HepG2 (cell line): Measurements from ENCODE around the gene RIPOR3. TPM values are rescaled to one million over a fixed set of nuclear protein-coding genes. Genes with fewer than 3 reads are reported as not detected.
A peak's percentile ranks its signal among the peaks of the same experiment; 100 is the strongest.

Experiments
- BCL6 ChIP-seq: IDR thresholded peaks from 2 replicates; pipeline ENCODE4 v1.6.1; 2016; ENCODE audit warnings: missing genetic modification reagents, missing compliant biosample characterization
- FOXM1 ChIP-seq: sonication (generic); formaldehyde crosslinking; IDR thresholded peaks from 2 replicates; pipeline ENCODE4 v1.5.0; 2020; ENCODE audit warnings: missing genetic modification reagents
- FUBP1 ChIP-seq: sonication (generic); formaldehyde crosslinking; IDR thresholded peaks from 2 replicates; pipeline ENCODE4 v1.5.1; 2020; ENCODE audit warnings: missing genetic modification reagents, mild to moderate bottlenecking, borderline replicate concordance
- HNRNPLL ChIP-seq: fragments of 200-400 bp; formaldehyde crosslinking; IDR thresholded peaks from 2 replicates; pipeline ENCODE4 v1.6.1; 2017; ENCODE audit warnings: mild to moderate bottlenecking, low read depth, low read length; ENCODE audit not compliant: poor library complexity, severe bottlenecking
- KLF13 ChIP-seq: sonication (generic); formaldehyde crosslinking; IDR thresholded peaks from 2 replicates; pipeline ENCODE4 v1.4.0; 2020; ENCODE audit warnings: mild to moderate bottlenecking, missing genetic modification reagents
- MAX ChIP-seq: IDR thresholded peaks from 2 replicates; pipeline ENCODE4 v1.6.1; 2012; ENCODE audit warnings: inconsistent platforms
- MTA1 ChIP-seq: sonication (generic); formaldehyde crosslinking; IDR thresholded peaks from 2 replicates; pipeline ENCODE4 v1.4.0; 2020; ENCODE audit warnings: missing genetic modification reagents, mild to moderate bottlenecking, borderline replicate concordance
- MXI1 ChIP-seq: IDR thresholded peaks from 3 replicates; pipeline ENCODE4 v1.6.1; 2012; ENCODE audit warnings: low read depth, low read length, inconsistent platforms, borderline replicate concordance
- NFRKB ChIP-seq: fragments of 450-650 bp; IDR thresholded peaks from 2 replicates; pipeline ENCODE4 v1.6.1; 2017
- PRDM15 ChIP-seq: sonication (generic); formaldehyde crosslinking; IDR thresholded peaks from 2 replicates; pipeline ENCODE4 v1.4.0; 2020; ENCODE audit warnings: missing genetic modification reagents
- ZFX ChIP-seq: sonication (generic); formaldehyde crosslinking; IDR thresholded peaks from 2 replicates; pipeline ENCODE4 v1.4.0; 2020; ENCODE audit warnings: mild to moderate bottlenecking, low read depth, missing genetic modification reagents, moderate library complexity
- ZKSCAN5 ChIP-seq: sonication (generic); formaldehyde crosslinking; IDR thresholded peaks from 2 replicates; pipeline ENCODE4 v1.5.1; 2020; ENCODE audit warnings: mild to moderate bottlenecking, missing genetic modification reagents
- ZNF24 ChIP-seq: fragments of 450-650 bp; IDR thresholded peaks from 2 replicates; pipeline ENCODE4 v1.6.1; 2017; ENCODE audit warnings: antibody characterized with exemption, mild to moderate bottlenecking
- ZNF260 ChIP-seq: sonication (generic); formaldehyde crosslinking; IDR thresholded peaks from 2 replicates; pipeline ENCODE4 v1.4.0; 2020; ENCODE audit warnings: missing genetic modification reagents, low read depth, mild to moderate bottlenecking, borderline replicate concordance
- ZNF280D ChIP-seq: sonication (generic); formaldehyde crosslinking; IDR thresholded peaks from 2 replicates; pipeline ENCODE4 v1.5.1; 2020; ENCODE audit warnings: mild to moderate bottlenecking, missing genetic modification reagents
- ZNF576 ChIP-seq: sonication (generic); formaldehyde crosslinking; IDR thresholded peaks from 2 replicates; pipeline ENCODE4 v1.4.0; 2020; ENCODE audit warnings: mild to moderate bottlenecking, missing genetic modification reagents
- ZNF577 ChIP-seq: sonication (generic); formaldehyde crosslinking; IDR thresholded peaks from 2 replicates; pipeline ENCODE4 v1.4.0; 2020; ENCODE audit warnings: mild to moderate bottlenecking, low read depth, missing genetic modification reagents, borderline replicate concordance
- ZNF768 ChIP-seq: sonication (generic); formaldehyde crosslinking; IDR thresholded peaks from 2 replicates; pipeline ENCODE4 v1.4.0; 2020; ENCODE audit warnings: missing genetic modification reagents
- polyA plus RNA-seq, 8 experiments: library from polyadenylated mRNA; depleted of rRNA in 3 of 8; stranded (reverse) in 7 of 8; unstranded in 1 of 8; fragments of >200 nt; fragmentation: Illumina TruSeq in 4 of 8; extraction: Trizol in 4 of 8; gene quantifications; 2 replicates each; pipeline versions ENCODE4 v1.2.1 to v1.2.3, GENCODE V29; 2011 to 2016; ENCODE audit warnings: low read depth in 4 of 8, missing spikeins in 1 of 8, mixed read lengths in 1 of 8; ENCODE audit not compliant: insufficient read depth in 1 of 8
- total RNA-seq, 5 experiments: library from RNA; depleted of rRNA; stranded (reverse); fragments of >200 nt; fragmentation: Illumina TruSeq; extraction: Trizol; gene quantifications; 2 replicates each; pipeline ENCODE4 v1.2.3, GENCODE V29; 2016; ENCODE audit warnings: low read depth in 1 of 5

RIPOR3 gene
- total and polyA plus RNA-seq, 2 of the 13 experiments (the other 11 are each of a cell fraction or from before 2014, with no cell fraction given) = 0.18 TPM; not detected in 1

GRCh38 chr20:50635676-50636600 is 55.4 kb downstream of the RIPOR3 start (continued):
- TF ChIP-seq MTA1 (peak; percentile 63; the same call in 1 of the 2 replicates), NFRKB (no peak), BCL6 (no peak; the same call in 1 of the 2 replicates), HNRNPLL (peak; percentile 69), MXI1 (0 out of 3 replicates have a peak, but pooled peaks have one; percentile 22), KLF13 (CRISPR knock-in tag) (no peak), ZNF260 (CRISPR knock-in tag) (no peak), ZNF280D (no peak), ZNF577 (CRISPR knock-in tag) (no peak), ZNF24 (no peak), ZFX (CRISPR knock-in tag) (peak; percentile 86), ZNF576 (0 out of 2 replicates have a peak, but pooled peaks have one; percentile 4), ZNF768 (CRISPR knock-in tag) (peak; percentile 82), MAX (peak; percentile 57; the same call in 1 of the 2 replicates), FUBP1 (no peak), ZKSCAN5 (CRISPR knock-in tag) (no peak; the same call in 1 of the 2 replicates), FOXM1 (CRISPR knock-in tag) (no peak), PRDM15 (CRISPR knock-in tag) (no peak)
